HG02571 (cell line): ENCODE measurements around the gene TNRC6C.

Experiments
- ATAC-seq: cut with Tn5 transposase; IDR thresholded peaks from one replicate; pipeline ENCODE4 v1.9.1; 2021; ENCODE audit warnings: mild to moderate bottlenecking, moderate library complexity; ENCODE audit not compliant: unreplicated experiment

TNRC6C gene

GRCh38 chr17:78010759-78011158, 52.3 kb downstream of the TNRC6C start:
- no peak for ATAC-seq

- no peak for ATAC-seq
These were observed 53.9 kb downstream of the TNRC6C start for GRCh38 chr17:78012428-78012827.

GRCh38 chr17:78013683-78014467, 55.4 kb downstream of the TNRC6C start:
- ATAC-seq, result no peak

- no peak for ATAC-seq
These were observed 56.1 kb downstream of the TNRC6C start for GRCh38 chr17:78014646-78015045.

GRCh38 chr17:78016852-78017251, 58.3 kb downstream of the TNRC6C start:
- ATAC-seq, result no peak

GRCh38 chr17:78019367-78019975, 61.0 kb downstream of the TNRC6C start:
- ATAC-seq, result no peak

GRCh38 chr17:78019976-78020716, 61.6 kb downstream of the TNRC6C start:
- no peak for ATAC-seq

GRCh38 chr17:78020717-78021108, 62.2 kb downstream of the TNRC6C start:
- no peak for ATAC-seq

- no peak for ATAC-seq
These were observed 63.9 kb downstream of the TNRC6C start for GRCh38 chr17:78022425-78022824.

- ATAC-seq, result no peak
These were observed 64.5 kb downstream of the TNRC6C start for GRCh38 chr17:78023042-78023441.

GRCh38 chr17:78026381-78026780, 67.9 kb downstream of the TNRC6C start:
- ATAC-seq, result no peak

GRCh38 chr17:78027121-78027520, 68.6 kb downstream of the TNRC6C start:
- no peak for ATAC-seq

- no peak for ATAC-seq
These were observed 71.2 kb downstream of the TNRC6C start for GRCh38 chr17:78029697-78030096.

GRCh38 chr17:78031435-78031834, 72.9 kb downstream of the TNRC6C start:
- ATAC-seq, result no peak

GRCh38 chr17:78032166-78032565, 73.7 kb downstream of the TNRC6C start:
- ATAC-seq, result no peak

GRCh38 chr17:78034429-78035091, 76.1 kb downstream of the TNRC6C start:
- no peak for ATAC-seq

- ATAC-seq, result no peak
These were observed 78.8 kb downstream of the TNRC6C start for GRCh38 chr17:78037280-78037679.

- no peak for ATAC-seq
These were observed 80.3 kb downstream of the TNRC6C start for GRCh38 chr17:78038748-78039288.

- ATAC-seq, result no peak
These were observed 81.1 kb downstream of the TNRC6C start for GRCh38 chr17:78039581-78039980.

- no peak for ATAC-seq
These were observed 82.2 kb downstream of the TNRC6C start for GRCh38 chr17:78040440-78041385.
